ENCODE data around the gene PTGER1. TPM values are rescaled to one million over a fixed set of nuclear protein-coding genes. Genes with fewer than 3 reads are reported as not detected.
A peak's percentile ranks its signal among the peaks of the same experiment; 100 is the strongest.

PTGER1 gene
- total and polyA plus RNA-seq, 9 of the 15 experiments (the other 6 are each of a cell fraction or from before 2014, with no cell fraction given) = 0.06 to 0.36 (median 0.31) TPM; not detected in 5

GRCh38 chr19:14440049-14440448 lies 35.1 kb downstream of the PTGER1 start (continued):
- TF ChIP-seq EP400 (IDR thresholded peaks at IDR 0.05) (0 out of 2 replicates have a peak, but pooled peaks have one; percentile 42), ZNF584 (CRISPR knock-in tag; IDR thresholded peaks at IDR 0.05; ENCODE audit: low read depth) (no peak), RBM17 (IDR thresholded peaks at IDR 0.05; ENCODE audit: borderline replicate concordance, low read depth, low read length) (no peak), JUN (IDR thresholded peaks at IDR 0.05; ENCODE audit: borderline replicate concordance, low read depth, low read length) (peak; percentile 28; the same call in 1 of the 2 replicates), JUN (CRISPR knock-in tag; IDR thresholded peaks at IDR 0.05; ENCODE audit: borderline replicate concordance) (no peak), SAP30 (IDR thresholded peaks at IDR 0.05; ENCODE audit: borderline replicate concordance, insufficient read depth, low read depth, low read length, poor library complexity, severe bottlenecking) (no peak), CTBP1 (IDR thresholded peaks at IDR 0.05; ENCODE audit: borderline replicate concordance) (peak; percentile 66; the same call in 1 of the 2 replicates), ZNF696 (CRISPR knock-in tag; conservative IDR thresholded peaks at IDR 0.05) (no peak), RHOXF2B (CRISPR knock-in tag; conservative IDR thresholded peaks at IDR 0.05) (no peak), ZNF175 (CRISPR knock-in tag; IDR thresholded peaks at IDR 0.05; ENCODE audit: low read depth) (peak; percentile 68; the same call in 1 of the 2 replicates), KDM4B (IDR thresholded peaks at IDR 0.05; ENCODE audit: borderline replicate concordance in 2 of 2, low read depth in 1 of 2) (peak in 1 of 2 experiments; percentile 42; a peak in 1 of 4 replicates), MTA3 (IDR thresholded peaks at IDR 0.05; ENCODE audit: borderline replicate concordance) (peak; percentile 47; the same call in 1 of the 2 replicates), NFIX (CRISPR knock-in tag; IDR thresholded peaks at IDR 0.05; ENCODE audit: low read depth) (no peak), ELF2 (CRISPR knock-in tag; IDR thresholded peaks at IDR 0.05) (peak; percentile 66; the same call in 1 of the 2 replicates), IRF9 (tag; IDR thresholded peaks at IDR 0.05) (no peak), ZNF12 (CRISPR knock-in tag; IDR thresholded peaks at IDR 0.05) (no peak), HEY1 (CRISPR knock-in tag; IDR thresholded peaks at IDR 0.05; ENCODE audit: borderline replicate concordance) (no peak), NR2C2 (CRISPR knock-in tag; IDR thresholded peaks at IDR 0.05) (no peak), NR2C2 (tag; IDR thresholded peaks at IDR 0.05) (peak; percentile 81), ZBTB1 (CRISPR knock-in tag; IDR thresholded peaks at IDR 0.05; ENCODE audit: borderline replicate concordance, low read depth) (no peak), FOXK1 (CRISPR knock-in tag; IDR thresholded peaks at IDR 0.05; ENCODE audit: borderline replicate concordance) (0 out of 2 replicates have a peak, but pooled peaks have one; percentile 37), MTA2 (IDR thresholded peaks at IDR 0.05; ENCODE audit: low read depth) (no peak)
- TF ChIP-seq, protein P1, sequence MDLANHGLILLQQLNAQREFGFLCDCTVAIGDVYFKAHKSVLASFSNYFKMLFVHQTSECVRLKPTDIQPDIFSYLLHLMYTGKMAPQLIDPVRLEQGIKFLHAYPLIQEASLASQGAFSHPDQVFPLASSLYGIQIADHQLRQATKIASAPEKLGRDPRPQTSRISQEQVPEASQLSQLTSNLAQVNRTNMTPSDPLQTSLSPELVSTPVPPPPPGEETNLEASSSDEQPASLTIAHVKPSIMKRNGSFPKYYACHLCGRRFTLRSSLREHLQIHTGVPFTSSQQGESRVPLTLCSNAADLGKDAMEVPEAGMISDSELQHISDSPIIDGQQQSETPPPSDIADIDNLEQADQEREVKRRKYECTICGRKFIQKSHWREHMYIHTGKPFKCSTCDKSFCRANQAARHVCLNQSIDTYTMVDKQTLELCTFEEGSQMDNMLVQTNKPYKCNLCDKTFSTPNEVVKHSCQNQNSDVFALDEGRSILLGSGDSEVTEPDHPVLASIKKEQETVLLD (IDR thresholded peaks at IDR 0.05) = no peak
- TF ChIP-seq, protein P2, sequence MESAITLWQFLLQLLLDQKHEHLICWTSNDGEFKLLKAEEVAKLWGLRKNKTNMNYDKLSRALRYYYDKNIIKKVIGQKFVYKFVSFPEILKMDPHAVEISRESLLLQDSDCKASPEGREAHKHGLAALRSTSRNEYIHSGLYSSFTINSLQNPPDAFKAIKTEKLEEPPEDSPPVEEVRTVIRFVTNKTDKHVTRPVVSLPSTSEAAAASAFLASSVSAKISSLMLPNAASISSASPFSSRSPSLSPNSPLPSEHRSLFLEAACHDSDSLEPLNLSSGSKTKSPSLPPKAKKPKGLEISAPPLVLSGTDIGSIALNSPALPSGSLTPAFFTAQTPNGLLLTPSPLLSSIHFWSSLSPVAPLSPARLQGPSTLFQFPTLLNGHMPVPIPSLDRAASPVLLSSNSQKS (CRISPR knock-in tag; IDR thresholded peaks at IDR 0.05) = no peak
